Suppressor macrophage treated with lipopolysaccharide for 4 hours (primary cell): ENCODE data around the gene ODAPH.
"Not testable (repeated sequence)": the region's sequence is repeated elsewhere in the genome, so short reads cannot be mapped to it uniquely, and the experiment has no call there.

ENCODE experiments used
- DNase-seq: peaks from one replicate; pipeline ENCODE4 v3.0.0-alpha.2; 2020

ODAPH gene, protein sequence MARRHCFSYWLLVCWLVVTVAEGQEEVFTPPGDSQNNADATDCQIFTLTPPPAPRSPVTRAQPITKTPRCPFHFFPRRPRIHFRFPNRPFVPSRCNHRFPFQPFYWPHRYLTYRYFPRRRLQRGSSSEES

DNA sequence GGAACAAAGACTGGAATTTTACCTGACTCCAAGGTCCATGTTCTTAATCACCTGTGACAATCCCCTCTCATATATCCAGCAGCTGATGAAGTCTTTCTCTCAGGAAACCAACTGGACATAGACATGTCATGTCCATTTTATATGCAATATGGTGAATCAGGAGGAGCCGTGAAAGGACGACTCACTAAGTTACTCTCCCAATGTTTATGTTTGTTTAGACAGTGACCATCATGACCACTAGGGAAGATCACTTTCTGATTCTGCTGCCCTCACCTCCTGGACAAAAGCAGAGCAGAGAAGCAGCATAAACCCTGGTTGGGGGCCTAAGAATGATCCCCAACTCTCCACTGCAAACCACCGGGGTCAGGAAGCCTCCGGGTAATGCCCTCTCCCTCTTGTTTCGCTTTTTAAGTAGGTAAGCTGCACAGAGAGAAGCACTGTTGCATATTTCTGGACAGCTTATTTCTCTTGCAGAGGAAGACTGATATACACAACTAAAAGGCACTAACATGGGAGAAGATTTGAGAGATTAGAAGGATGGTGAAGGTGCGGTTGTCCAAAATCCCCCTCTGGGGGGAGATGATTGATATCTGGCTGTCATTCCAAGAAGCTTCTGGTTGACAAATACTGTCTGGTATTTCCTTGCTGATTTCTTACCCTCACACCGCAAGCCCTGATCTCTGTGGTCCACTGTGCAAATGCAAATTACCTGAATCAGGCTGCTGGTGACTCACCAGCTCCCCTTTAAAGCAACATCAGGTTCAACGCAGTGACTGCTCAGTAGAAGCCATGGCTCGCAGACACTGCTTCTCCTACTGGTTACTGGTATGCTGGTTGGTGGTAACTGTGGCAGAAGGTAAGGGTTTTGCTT is at the start of gene ODAPH:
ODAPH (plus strand) TSS at position 773 of the 871 bp plus-strand sequence; CDS start at position 790, 17 bp downstream.
- no peak for DNase-seq

DNA sequence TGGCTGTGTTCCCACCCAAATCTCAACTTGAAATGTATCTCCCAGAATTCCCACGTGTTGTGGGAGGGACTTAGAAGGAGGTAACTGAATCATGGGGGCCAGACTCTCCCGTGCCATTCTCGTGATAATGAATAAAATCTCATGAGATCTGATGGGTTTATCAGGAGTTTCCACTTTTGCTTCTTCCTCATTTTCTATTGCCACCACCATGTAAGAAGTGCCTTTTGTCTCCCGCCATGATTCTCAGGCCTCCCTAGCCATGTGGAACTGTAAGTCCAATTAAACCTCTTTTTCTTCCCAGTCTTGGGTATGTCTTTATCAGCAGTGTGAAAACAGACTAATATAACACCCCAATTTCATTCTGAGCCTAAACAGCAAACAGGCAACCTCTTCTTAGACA is 46.3 kb upstream of the ODAPH start:
- DNase-seq: not testable (repeated sequence)

DNA sequence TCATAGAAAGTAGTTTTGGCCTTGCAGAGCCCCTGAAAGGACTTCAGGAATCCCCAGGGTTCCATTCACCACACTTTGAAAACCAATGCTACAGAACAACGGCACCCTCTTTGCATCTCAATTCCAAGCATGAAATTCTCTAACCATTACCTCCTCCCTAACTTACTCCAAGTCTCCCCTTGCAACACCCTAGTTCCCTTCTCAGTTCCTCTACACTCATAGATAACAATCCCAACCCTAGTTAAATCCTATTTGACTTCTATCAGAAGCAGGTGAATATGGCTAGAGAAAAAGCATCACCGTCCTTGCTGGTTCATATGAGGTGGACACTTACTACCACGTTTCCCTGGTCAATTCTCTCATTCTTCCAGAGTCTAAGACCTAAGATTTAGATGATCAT is 44.0 kb upstream of the ODAPH start:
- peak; percentile 16 for DNase-seq

DNA sequence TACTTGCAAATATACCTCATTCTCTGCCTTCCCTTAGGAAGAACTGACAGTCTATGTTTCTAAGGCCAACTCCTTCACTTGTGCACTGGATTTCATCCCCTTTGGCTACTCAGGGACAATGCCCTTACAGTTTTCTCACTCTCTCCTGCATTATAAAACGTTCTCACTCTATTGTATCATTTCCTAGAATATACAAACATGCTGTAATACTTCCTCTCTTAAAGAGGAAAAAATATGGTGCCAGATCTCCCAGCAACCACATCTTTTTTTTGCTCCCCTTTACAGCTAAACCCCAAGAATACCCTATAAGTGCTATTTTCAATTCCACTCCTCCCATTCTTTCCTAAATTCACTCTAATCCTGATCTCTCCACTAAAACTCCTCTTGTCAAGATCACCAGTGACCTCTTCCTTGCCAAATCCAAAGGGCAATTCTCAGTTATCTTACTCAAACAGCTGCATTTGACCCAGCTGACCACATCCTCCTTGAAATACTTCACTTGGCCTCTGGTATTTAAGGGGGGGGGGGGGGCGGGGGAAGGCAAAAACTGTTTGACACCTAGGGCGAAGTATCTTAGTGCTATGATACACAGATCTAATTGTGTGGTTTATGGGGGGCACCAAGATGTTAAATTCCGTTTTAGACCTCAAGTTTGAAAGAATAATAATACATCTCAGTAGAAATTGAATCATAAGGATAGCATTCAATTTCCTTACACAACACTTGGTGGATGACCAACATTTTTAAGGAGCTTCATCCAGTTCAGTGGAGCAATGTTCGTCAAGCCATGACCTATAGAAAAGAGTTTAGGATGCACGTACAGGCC is 43.3 kb upstream of the ODAPH start:
- peak; percentile 61 for DNase-seq

DNA sequence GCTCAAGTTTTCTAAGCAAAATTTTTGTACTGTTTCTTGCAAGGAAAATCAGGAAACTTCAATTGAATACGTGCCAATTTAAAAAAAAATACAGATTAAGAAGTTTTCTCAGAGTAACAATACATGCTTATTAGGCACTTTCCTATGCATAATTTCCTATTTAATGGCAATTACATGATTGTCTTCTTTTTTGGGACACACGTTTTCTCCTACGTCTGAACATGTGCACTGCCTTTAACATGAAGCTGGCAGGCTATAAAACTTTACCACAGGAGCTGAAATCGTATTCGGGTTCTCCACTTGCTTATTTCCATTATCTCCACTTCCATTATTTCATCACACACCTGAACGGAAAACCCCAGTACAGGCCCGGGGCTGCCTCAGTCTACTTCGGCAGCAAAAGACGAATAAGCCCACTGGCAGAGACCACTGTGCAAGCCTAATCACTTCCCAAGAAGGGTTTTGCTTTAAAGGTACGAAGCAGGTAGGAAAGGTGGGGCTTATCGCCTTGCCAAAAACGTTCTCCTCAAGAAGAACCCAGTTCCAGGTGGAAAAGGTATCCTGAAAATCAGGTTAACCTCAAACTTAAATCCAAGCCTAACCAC is 42.2 kb upstream of the ODAPH start:
- DNase-seq: no peak

DNA sequence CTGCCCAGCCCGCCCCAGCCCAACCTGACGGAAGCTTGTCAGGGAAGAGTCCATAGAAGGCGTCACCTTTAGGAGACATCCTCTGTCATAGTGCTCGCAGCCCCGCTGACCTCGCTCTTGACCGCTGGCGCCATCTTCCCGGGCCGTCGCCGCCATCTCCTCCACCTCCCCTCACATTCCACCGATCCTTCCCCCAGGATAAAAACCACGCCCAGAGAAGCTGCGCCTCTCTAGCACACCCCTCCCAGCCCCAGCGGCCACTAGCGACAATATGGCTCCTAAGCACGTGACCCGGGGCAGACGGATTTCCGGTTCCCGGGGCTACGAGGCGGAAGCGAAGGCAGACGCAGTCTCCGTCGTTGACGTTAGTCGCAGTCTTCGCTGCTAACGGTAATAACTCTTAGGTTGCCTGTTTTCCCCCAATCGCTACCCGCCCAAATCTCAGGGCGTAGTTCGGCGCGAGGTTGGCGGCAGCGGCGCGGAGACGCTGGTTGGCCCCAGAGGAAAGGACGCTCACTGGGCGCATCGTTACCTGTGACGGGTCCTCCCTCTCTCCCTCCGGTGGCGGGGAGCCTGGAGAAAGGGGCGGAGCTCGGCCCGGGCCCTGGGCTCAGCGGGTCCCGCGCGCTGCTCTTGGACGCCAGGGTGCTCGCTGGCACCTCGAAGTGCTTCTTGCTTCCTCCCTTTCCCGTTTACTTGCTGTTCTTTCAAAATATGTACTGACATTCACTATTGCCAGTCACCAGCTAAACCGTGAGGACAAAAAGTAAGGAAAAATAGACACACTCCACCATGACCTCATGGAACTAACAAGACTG is 41.5 kb upstream of the ODAPH start, which contains the start of the genes RCHY1 and THAP6:
RCHY1 (minus strand) TSS at position 273 of the 818 bp plus-strand sequence; CDS start at position 156, 117 bp downstream.
THAP6 (plus strand) TSS at position 343 of the 818 bp plus-strand sequence. CDS start 980 bp downstream, outside the sequence.
- DNase-seq: peak; percentile 98

DNA sequence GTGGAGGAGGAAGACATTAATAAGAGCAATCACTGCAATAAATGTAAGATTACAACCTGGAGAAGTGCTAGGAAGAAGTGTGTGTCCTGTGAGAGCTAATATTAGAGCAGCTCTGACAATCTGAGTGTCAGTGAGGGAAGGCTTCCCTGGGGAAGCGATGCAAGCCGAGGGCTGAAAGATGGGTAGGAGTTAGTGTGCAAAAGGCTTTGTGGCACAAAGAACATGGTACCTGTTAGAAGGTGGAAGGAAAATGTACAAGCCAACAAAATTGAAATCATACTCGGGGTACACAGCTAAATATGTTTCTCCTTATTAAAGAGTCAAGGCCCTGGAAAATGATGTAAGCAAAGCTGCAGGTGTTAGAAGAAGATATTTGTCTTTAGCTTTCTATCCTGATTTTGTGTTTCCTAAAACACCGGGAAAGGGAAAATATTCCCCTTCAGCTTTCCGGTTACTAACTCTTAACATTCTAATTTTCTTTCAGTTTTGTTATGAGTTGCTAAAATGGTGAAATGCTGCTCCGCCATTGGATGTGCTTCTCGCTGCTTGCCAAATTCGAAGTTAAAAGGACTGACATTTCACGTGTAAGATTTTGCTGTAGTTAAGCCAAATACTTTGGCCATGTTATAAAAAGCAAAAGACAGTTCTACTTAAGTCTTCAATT is 40.8 kb upstream of the ODAPH start:
- DNase-seq: peak; percentile 68

DNA sequence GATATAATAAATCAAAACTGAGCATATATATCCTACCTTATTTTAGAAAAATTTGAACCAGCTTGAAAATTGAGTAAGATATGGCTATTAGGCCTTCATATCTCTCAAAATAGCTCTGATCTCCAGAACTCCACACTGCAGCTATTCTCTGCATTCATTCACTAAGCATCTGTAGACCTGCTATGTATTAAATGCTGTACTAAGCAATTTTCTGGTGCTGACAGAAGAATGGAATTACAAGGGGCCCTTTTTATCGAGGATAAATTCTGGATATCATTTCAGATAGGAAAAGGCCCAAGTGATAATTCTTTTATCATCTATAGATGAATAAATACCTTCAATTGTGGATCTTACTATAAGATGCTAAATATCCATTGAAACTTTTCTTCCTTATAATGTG is 39.7 kb upstream of the ODAPH start:
- DNase-seq: no peak

DNA sequence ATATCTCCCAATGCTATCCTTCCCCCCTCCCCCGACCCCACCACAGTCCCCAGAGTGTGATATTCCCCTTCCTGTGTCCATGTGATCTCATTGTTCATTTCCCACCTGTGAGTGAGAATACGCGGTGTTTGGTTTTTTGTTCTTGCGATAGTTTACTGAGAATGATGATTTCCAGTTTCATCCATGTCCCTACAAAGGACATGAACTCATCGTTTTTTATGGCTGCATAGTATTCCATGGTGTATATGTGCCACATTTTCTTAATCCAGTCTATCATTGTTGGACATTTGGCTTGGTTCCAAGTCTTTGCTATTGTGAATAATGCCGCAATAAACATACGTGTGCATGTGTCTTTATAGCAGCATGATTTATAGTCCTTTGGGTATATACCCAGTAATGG is 36.4 kb upstream of the ODAPH start:
- not testable (repeated sequence) for DNase-seq

DNA sequence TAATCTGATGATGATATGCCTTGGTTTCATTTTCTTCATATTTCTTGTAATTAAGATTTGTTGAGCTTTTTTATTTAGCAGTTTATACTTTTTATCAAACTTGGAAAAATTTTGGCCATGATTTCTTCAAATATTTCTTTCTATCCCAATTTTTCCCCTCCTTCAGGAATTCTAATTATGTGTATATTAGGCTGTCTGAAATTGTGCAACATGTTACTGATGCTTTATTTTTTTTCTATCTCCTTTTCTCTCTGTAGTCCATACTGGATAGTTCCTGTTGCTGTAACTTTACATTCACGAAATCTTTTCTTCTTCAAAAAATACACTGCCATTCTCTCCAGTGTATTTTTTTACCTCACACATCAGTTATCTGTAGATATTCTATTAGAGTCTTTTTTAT is 30.8 kb upstream of the ODAPH start:
- no peak for DNase-seq

DNA sequence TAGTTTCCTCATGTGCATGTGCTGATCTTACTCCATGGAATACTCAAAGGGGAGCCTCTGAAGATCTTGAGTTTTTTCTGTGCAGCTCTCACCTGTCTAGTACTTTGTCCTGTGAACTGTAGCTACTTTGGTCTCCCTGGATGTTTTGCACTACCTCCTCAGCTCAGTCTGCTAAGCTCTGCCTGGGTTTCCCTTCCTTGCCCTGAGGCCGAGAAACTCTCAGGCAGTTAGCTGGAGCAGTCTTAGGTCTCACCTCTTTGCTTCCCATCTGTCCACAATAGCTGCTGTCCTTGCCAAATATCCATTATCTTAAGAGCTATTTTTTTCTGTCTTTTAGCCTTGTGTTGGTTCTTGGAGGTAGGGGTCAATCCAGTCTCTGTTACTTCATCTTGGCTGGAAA is 30.0 kb upstream of the ODAPH start:
- DNase-seq: no peak

DNA sequence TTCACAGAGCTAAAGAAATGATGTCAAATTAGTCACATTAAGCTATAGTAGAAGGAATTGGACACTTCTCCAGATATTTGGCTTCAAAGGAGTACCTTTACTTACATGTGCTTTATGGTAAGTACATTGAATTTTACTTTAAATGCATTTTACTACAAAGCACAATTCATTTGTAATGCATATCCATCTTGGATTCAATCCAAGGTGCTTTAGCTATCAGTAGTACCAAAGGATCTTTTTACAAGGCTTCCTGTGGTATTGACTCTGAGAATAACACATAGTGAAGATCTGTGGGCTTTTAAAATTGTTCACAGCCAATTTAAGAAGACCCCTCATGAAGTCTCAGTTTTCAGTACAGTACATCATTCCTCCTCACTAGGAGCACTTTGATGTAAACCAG is 28.4 kb upstream of the ODAPH start:
- no peak for DNase-seq

DNA sequence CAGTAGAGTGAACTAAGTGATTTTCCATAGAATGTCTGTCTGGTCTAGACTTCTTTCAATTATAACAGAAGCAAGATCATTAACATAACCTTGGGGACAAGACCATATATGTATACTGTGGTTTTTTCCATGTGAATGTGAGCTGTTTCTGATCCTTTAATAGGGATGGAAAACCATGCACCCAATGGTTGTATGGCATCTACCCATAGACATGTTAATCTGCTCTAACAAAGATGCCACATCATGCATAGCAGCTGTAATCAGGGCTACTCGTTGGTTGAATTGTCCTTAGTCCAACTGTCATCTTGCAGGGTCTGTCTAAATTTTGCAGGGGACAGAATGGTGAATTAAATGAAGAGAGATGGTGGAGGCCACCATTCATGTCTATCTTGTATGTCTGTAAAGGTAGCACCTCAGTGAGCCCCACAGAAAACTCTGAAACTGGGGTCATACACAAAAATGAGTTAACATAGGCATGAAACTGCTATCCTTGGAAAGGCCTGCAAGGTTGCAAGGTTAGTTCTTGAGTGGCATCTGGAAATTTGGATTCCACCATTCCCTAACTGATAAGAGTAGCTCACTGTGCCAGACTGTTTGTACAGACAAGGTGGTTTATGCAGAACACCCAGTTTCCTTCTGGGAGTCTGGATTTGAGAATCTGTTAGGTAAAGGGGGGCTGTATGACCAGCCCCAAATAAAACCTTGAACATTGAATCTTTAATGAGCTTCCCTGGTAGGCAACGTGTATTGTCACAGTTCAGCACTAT is 25.1 kb upstream of the ODAPH start:
- no peak for DNase-seq

DNA sequence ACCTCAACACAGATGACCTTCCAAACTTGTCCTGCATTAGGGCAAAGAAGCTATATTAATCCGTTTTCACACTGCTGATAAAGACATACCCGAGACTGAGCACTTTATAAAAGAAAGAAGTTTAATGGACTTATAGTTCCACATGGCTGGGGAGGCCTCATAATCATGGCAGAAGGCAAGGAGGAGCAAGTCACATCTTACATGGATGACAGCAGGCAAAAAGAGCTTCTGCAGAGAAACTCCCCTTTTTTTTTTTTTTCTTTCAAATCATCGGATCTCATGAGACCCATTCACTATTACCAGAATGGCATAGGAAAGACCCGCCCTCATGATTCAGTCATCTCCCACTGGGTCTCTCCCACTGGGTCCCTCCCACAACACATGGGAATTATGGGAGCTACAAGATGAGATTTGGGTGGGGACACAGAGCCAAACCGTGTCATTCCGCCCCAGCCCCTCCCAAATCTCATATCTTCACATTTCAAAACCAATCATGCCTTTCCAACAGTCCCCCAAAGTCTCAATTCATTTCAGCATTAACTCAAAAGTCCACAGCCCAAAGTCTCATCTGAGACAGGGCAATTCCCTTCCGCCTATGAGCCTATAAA is 24.2 kb upstream of the ODAPH start:
- DNase-seq: not testable (repeated sequence)

DNA sequence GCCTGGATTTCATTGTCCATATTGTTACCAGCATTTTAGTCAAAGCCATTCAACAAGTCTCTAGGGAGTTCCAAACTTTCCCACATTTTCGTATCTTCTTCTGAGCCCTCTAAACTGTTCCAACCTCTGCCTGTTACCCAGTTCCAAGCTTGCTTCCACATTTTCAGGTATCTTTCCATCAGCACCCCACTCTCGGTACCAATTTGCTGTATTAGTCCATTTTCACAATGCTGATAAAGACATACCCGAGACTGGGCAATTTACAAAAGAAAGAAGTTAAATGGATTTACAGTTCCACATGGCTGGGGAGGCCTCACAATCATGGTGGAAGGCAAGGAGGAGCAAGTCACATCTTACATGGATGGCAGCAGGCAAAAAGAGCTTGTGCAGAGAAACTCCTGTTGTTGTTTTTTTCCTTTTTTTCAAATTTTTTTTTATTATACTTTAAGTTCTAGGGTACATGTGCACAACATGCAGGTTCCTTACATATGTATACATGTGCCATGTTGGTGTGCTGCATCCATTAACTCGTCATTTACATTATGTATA is 22.5 kb upstream of the ODAPH start:
- not testable (repeated sequence) for DNase-seq

DNA sequence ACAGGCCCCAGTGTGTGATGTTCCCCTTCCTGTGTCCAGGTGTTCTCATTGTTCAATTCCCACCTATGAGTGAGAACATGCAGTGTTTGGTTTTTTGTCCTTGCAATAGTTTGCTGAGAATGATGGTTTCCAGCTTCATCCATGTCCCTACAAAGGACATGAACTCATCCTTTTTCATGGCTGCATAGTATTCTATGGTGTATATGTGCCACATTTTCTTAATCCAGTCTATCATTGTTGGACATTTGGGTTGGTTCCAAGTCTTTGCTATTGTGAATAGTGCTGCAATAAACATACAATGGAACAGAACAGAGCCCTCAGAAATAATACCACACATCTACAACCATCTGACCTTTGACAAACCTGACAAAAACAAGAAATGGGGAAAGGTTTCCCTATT is 21.9 kb upstream of the ODAPH start:
- DNase-seq: not testable (repeated sequence)

DNA sequence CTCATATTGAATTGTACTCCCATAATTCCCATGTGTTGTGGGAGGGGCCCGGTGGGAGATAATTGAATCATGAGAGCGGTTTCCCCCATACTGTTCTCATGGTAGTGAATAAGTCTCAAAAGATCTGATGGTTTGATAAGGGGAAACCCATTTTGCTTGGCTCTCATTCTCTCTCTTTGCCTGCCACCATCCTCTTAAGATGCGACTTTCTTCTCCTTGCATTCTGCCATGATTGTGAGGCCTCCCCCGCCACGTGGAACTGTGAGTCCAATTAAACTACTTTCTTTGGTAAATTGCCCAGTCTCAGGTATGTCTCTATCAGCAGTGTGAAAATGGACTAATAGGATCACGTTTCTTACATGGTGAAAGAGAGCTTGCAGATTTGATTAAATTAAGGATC is 18.6 kb upstream of the ODAPH start:
- DNase-seq: not testable (repeated sequence)

DNA sequence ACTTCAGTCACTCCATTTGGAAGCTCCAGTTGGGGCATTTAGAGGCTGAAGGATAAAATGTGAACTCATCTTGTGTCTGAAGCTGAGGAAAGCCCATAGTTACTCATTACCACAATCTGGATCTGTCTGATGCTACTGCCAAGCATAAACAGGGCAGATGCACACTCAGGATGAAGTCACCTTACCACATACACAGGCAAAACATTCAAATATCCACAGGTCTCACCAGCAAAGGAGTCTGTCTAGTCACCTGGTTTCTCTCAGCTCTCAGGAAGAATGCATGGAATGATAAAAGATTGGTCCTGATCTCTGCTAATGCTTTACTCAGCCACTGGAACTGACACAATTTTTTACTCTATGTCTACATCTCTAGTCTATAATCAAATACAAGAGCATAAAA is 13.0 kb upstream of the ODAPH start:
- no peak for DNase-seq

DNA sequence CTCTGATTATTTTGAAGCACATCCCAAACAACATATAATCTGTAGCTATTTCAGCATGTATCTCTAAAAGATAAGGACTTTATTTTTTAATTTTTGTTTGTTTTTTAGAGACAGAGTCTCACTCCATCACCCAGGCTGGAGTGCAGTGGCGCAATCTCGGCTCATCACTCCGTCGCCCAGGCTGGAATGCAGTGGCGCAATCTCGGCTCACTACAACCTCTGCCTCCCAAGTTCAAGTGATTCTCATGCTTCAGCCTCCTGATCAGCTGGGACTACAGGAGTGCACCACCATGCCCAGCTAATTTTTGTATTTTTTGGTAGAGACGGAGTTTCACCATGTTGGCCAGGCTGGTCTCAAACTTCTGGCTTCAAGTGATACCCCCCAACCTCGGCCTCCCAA is 11.6 kb upstream of the ODAPH start:
- DNase-seq: not testable (repeated sequence)

DNA sequence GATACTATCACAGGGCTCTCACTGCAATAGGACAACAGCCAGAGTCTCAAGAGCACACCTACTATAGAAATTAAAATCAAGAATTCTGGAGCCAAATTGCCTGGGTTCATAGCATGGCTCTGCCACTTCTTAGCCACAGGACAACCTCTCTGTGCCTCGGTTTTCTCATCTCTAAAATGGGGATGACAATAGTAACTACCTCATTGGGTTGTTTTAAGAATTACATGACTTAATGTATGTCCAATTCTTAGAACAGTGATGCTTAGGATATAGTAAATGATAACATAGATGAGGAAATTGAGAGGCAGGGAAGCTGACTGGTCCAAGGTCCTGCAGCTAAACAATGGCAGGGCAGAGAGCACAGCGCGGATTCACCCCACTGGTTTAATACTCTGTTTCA is 11.0 kb upstream of the ODAPH start:
- no peak for DNase-seq
